HG03378 (cell line): ENCODE results near the gene KCNN2.

Experiments
- ATAC-seq: cut with Tn5 transposase; IDR thresholded peaks from one replicate; pipeline ENCODE4 v1.9.1; 2021; ENCODE audit warnings: mild to moderate bottlenecking, moderate library complexity; ENCODE audit not compliant: unreplicated experiment

Gene KCNN2

DNA sequence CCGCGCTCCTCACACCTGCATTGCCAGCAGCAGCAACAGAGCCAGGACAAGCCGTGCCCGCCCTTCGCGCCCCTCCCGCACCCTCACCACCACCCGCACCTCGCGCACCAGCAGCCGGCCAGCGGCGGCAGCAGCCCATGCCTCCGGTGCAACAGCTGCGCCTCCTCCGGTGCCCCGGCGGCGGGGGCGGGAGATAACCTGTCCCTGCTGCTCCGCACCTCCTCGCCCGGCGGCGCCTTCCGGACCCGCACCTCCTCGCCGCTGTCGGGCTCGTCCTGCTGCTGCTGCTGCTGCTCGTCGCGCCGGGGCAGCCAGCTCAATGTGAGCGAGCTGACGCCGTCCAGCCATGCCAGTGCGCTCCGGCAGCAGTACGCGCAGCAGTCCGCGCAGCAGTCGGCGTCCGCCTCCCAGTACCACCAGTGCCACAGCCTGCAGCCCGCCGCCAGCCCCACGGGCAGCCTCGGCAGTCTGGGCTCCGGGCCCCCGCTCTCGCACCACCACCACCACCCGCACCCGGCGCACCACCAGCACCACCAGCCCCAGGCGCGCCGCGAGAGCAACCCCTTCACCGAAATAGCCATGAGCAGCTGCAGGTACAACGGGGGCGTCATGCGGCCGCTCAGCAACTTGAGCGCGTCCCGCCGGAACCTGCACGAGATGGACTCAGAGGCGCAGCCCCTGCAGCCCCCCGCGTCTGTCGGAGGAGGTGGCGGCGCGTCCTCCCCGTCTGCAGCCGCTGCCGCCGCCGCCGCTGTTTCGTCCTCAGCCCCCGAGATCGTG is 517 bp downstream of the KCNN2 start:
- peak; percentile 22 for ATAC-seq

DNA sequence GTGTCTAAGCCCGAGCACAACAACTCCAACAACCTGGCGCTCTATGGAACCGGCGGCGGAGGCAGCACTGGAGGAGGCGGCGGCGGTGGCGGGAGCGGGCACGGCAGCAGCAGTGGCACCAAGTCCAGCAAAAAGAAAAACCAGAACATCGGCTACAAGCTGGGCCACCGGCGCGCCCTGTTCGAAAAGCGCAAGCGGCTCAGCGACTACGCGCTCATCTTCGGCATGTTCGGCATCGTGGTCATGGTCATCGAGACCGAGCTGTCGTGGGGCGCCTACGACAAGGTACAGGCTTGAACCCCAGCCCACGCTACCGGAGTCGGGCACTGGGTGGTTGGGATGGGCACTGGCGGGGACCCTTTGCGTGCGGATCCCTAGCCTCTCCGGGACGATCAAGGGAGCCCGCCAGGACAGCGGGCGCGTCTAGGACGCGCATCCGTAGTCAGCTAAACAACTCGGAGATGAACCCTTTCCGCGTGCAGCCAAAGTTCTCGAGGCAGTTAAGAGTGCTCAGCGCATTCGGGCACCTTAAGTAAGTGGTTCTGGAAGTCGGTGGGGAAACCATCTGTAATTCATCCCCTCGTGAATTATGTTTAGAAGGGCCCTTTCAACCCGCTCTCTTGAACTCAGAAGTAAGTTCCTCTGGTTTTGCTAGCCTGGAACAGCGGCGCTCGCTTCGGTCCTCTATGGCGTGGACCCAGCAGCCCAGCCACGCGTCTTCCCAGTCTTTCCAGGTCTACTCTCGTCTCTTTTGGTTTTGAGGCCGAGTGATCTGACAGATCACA is 1.3 kb downstream of the KCNN2 start:
- no peak for ATAC-seq

- ATAC-seq: no peak
These were observed 2.0 kb downstream of the KCNN2 start for GRCh38 chr5:114363837-114364236.

- no peak for ATAC-seq
These were observed 5.2 kb downstream of the KCNN2 start for GRCh38 chr5:114367029-114367428.

- no peak for ATAC-seq
These were observed 8.0 kb downstream of the KCNN2 start for GRCh38 chr5:114369680-114370417.

DNA sequence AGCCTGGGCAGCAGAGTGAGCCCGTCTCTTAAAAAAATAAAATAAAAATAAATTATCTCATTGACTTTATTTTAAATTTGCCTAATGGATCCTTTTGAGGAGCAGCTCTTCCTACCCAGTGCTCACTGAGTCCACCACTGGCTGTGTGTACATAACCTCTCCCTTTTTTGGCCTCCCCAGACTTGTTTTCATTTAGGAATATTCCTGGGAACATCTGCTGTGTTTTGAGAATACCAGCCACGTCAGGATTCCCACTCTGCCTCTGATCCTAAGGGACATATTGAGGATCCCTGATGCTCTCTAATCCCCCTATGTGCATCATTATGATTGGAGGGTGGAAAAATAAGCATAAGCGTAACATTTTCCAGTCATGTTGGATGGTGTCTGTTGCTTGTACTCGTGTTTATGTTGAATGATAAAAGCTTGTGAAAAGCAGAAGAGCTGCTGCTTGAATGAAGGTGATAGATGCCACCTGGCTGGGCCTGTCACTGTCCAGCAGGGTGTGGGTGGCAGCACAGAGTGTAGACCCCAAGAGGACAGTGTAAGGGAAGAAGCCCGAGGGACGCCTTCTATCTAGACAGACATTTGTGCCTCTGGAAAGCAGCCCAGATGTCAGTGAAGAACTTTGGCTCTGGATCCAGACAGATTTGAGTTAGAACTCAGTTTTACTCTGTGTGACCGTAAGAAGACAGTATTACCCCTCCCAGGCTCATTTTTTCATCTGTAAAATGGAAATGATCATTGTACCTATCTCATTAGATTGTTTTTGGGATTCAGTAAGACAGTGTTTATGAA is 15.4 kb downstream of the KCNN2 start:
- no peak for ATAC-seq

GRCh38 chr5:114377946-114378345 is 16.1 kb downstream of the KCNN2 start:
- no peak for ATAC-seq

DNA sequence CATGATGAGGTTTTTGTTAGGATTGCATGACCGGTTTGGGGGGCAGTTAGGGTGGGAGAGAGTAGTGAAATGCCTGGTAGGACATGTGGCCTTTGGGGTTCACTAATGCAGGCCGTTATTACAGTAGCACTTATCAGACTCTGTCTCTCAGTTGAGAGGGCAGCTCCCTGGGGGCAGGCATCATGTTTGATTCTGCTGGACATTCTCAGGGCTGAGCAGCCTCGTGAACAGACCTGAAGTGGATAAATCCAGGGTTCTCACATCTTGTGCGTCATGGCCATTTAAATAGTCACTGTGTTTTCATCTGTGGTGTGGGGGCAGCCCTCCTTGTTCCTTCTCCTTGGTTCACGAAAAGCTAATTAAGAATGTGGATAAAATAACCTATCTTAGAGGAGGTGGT is 18.9 kb downstream of the KCNN2 start:
- ATAC-seq: no peak

GRCh38 chr5:114387433-114387832 is 25.6 kb downstream of the KCNN2 start:
- no peak for ATAC-seq

DNA sequence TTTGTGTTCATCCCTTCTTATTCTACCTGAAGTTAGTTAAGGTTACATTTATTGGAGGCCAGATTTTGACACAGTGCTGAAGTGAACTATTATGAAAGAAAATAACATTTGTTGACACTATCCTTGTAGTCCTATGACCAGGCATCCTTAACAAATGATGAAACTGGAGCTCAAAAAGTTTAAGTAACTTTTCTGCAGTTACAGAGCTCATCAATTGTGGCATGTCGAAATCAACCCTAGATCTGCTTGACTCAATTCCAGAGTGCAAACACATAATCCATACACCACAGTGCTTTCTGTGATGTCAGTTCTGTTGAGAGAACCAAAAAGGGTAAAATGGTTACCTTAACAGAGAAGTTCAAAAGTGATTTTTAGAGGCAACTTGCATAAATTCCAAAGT is 28.6 kb downstream of the KCNN2 start:
- no peak for ATAC-seq

GRCh38 chr5:114391321-114391720 is 29.5 kb downstream of the KCNN2 start:
- no peak for ATAC-seq

- ATAC-seq: no peak
These were observed 31.3 kb downstream of the KCNN2 start for GRCh38 chr5:114393159-114393558.

- ATAC-seq: no peak
These were observed 40.3 kb downstream of the KCNN2 start for GRCh38 chr5:114402206-114402605.

DNA sequence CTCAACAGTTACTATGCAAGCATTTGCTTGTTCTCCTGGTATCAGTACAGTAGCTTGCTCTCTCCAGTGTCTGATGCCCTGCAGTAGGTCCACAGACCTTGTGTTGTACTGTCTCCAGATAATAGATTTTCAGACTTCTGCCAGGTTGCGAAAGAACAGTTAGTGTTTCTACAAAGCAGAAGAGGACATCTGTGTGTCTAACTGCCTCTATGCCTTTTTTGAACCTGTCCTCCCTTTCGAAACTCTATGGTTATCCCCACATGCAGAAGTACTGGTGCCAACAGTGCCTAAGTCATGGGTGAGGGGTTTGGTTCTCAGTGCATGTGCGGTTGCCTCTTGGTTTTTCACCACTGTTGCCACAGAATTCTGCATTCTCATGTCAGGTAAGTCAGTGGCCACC is 45.9 kb downstream of the KCNN2 start:
- ATAC-seq: no peak

- ATAC-seq: no peak
These were observed 47.0 kb downstream of the KCNN2 start for GRCh38 chr5:114408847-114409246.

DNA sequence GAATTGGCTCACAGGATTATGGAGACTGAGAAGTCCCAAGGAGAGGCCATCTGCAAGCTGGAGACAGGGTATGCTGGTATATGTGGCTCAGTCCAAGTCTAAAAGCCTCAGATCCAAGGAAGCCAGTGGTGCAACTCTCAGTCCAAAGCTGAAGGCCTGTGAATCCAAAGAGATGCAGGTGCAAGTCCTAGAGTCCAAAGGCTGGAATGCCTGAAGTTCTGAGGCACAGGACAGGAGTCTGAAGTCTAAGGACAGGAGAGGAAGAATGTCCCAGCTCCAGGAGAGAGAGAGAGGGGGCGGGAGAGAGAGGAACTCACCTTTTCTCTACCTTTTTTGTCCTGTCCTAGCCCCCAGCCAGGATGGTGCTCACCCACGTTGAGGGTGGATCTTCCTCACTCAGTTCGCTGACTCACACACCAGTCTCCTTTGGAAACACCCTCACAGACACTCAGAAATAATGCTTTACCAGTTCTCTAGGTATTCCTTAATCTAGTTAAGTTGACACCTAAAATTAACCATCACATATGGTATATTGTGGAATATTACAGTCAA is 49.6 kb downstream of the KCNN2 start:
- ATAC-seq: no peak

GRCh38 chr5:114412510-114413171 is 50.8 kb downstream of the KCNN2 start:
- ATAC-seq: peak; percentile 45

GRCh38 chr5:114415760-114416159 is 53.9 kb downstream of the KCNN2 start:
- no peak for ATAC-seq

DNA sequence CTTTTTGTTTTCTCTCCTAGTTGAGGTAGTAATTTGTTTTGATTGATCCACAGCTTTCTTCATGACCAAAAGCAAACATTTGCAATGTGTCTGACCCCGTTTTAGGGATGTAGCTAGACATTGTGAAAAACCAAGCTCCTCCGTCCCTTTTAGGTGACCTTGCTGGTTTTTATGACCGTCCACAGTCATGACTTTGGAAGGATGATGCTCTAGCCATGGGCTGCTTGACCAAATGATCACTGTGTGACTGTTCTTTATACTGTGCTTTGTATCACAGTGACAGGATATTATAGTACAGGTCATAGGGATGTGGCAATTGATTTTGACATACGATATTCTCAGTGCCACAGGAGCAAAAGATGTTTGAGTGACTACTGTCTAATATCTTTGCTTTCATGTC is 54.4 kb downstream of the KCNN2 start:
- no peak for ATAC-seq

DNA sequence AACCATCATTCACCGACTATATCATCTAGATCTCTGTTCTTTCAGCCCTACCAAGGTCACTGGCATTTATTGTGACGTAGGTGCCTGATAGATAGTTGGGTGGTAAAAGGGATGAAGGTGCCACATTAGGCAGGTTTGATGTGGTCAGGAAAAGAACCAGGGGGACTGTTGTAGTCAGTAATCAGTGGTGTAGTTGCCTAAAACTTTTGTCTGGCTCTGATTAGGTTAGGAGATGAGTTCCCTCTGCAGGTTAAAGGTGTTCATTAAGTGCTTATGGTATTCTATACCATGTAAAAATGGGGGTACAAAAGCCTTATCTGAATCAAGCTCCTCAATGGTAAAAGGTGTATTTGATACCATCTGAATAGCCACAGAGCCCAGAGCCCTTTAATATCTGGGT is 55.6 kb downstream of the KCNN2 start:
- no peak for ATAC-seq
